ENCODE data around the gene ZNF846.
"Not testable (repeated sequence)": the region's sequence is repeated elsewhere in the genome, so short reads cannot be mapped to it uniquely, and the experiment has no call there.

Gene ZNF846

DNA sequence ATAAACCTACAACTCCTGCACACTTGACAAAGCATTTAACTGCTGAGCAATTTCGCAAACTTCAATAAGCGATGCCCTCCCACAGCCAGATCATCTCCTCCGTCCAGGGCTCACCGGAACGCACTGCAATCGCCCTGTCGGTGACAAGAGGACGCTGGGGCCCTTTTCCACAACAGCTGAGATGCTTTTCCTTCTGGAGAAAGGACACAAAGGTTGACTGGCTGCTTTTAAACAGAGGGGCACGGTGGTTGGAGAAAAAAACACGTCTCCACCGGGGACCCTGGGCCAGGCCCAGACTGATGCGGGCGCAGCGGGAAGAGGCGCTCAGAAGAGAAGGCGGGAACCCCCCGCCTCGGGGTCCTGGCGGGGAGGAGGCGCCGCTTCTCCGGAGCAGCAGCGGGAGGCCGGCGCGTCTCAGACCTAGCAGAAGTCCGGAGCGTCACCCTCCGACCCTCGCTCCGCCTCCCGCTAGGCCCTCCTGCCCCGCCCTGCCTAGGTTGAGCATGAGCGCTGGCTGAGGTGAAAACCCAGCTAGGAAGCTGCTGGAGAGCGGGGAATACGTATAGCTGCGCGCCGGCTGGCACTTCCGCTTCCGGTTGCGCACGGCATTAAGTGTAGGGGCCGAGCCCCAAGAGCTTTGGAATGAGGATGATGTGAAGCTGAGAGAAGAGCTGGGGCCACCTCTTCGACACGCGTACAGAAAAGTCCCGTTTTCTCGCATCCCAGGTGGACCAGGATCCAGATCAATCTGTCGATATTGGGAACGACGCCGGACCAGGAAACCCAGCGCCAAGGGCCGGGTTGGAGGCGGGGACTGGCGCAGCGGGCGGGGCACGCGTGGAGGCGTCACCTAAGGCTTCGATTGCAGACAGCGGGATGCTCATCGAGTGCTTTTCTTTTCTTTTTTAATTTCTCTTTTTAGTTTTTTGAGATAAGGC, at the start of gene ZNF846:
ZNF846 (minus strand) TSS at position 564 of the 938 bp plus-strand sequence. CDS start 3,788 bp downstream, outside the sequence.
- ATAC-seq (peak; percentile 100), DNase-seq (peak; percentile 93)
- Mint-ChIP-seq H3K27ac (peak within 1 kb of the TSS; percentile 98), H3K4me1 (peaks cover 12% of the 10 kb centered on the region), H3K36me3 (ENCODE audit: low read depth) (peaks cover 14% of the 10 kb centered on the region), H3K4me3 (peak within 1 kb of the TSS; percentile 97), H3K27me3 (no peaks in the 10 kb centered on the region), H3K9me3 (peaks cover 9% of the 10 kb centered on the region)

DNA sequence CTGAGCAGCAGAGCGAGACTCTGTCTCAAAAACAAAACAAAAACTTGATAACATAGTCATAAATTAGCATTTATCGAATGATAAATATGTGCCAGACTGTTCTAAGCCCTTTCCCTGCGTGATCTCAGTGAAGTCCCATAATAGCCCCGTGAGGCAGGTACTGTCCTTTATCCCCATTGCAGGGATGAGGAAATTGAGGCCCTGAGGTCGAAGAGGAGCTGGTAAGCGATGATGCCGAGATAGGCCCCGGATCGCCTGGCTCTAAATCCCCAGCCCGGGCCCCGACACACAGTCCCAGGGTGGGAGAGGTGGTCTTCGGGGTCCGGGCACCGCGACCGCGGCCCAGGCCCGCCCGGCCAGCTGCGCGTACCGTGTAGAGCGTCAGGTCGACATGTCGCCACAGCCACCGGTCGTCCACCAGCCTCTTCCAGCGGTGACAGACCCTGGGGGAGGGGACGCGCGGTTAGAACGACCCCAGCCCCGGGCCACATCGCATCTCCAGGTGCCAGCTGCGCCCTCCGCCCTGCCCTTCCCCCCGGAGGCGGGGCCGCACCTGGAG, 49.7 kb upstream of the ZNF846 start:
- H3K36me3 Mint-ChIP-seq (ENCODE audit: low read depth) = peaks cover 27% of the 10 kb centered on the region
- peak overlapping the region; percentile 88 for H3K4me3 Mint-ChIP-seq
- no peaks in the 10 kb centered on the region for H3K27me3 Mint-ChIP-seq
- ATAC-seq (no peak), DNase-seq (no peak)
- peak overlapping the region; percentile 88 for H3K27ac Mint-ChIP-seq
- H3K4me1 Mint-ChIP-seq = peaks cover 30% of the 10 kb centered on the region
- H3K9me3 Mint-ChIP-seq = peaks cover 6% of the 10 kb centered on the region

DNA sequence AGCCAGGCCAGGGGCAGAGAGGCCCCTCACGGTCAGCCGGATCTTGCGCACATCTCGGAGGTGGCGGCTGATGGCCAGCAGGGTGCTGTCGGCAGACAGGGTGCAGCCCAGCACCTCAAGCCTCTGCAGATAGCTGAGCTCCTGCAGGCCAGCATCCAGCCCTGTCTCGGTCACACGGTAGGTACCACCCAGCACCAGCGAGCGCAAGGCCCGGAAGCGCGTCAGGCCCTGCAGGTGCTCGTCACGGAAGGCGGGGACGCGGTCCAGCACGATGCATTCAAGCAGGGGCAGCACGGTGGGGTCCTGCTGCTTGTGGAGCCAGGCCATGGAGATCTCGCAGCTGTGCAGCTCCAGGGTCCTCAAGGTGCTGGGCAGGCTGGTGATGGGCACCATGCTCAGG, 42.6 kb upstream of the ZNF846 start:
- H3K4me1 Mint-ChIP-seq = peaks cover 22% of the 10 kb centered on the region
- no peak for DNase-seq
- H3K27ac Mint-ChIP-seq = no peak overlapping the region
- peaks cover under 1% of the 10 kb centered on the region for H3K9me3 Mint-ChIP-seq
- no peak overlapping the region for H3K4me3 Mint-ChIP-seq
- H3K36me3 Mint-ChIP-seq (ENCODE audit: low read depth) = peaks cover 34% of the 10 kb centered on the region
- no peak for ATAC-seq
- no peaks in the 10 kb centered on the region for H3K27me3 Mint-ChIP-seq

GRCh38 chr19:9808855-9809824, 40.6 kb upstream of the ZNF846 start:
- Mint-ChIP-seq H3K27me3 (no peaks in the 10 kb centered on the region), H3K4me3 (no peak overlapping the region), H3K27ac (peak overlapping the region; percentile 75), H3K4me1 (peaks cover 22% of the 10 kb centered on the region), H3K9me3 (no peaks in the 10 kb centered on the region), H3K36me3 (ENCODE audit: low read depth) (peaks cover 20% of the 10 kb centered on the region)
- ATAC-seq (no peak), DNase-seq (no peak)

GRCh38 chr19:9806803-9807202, 38.3 kb upstream of the ZNF846 start:
- Mint-ChIP-seq H3K4me1 (peaks cover 20% of the 10 kb centered on the region), H3K9me3 (no peaks in the 10 kb centered on the region), H3K36me3 (ENCODE audit: low read depth) (peaks cover 15% of the 10 kb centered on the region), H3K27ac (no peak overlapping the region), H3K4me3 (no peak overlapping the region), H3K27me3 (no peaks in the 10 kb centered on the region)
- no peak for DNase-seq
- ATAC-seq = no peak

DNA sequence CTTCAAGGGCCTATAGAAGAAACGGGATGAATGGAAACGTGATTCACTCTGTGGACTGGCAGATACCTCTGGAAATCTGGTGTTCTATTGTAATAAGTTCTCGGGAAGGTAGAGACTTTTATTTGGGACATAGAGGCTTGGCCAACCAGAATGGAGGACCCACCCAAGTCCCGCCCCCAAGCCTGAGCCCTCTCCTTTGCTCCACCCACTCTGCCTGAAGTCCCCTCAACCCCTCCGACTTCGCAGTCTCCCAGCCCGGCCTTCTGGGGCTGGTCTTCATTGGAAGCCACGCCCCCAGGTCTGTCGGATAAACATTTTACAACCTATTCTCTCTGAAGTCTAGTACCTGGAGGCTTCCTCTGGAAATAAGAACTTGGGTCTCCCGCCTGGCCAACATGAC, 33.4 kb upstream of the ZNF846 start:
- ATAC-seq = no peak
- no peak overlapping the region for H3K27ac Mint-ChIP-seq
- H3K9me3 Mint-ChIP-seq = no peaks in the 10 kb centered on the region
- H3K4me3 Mint-ChIP-seq = no peak overlapping the region
- no peak for DNase-seq
- no peaks in the 10 kb centered on the region for H3K27me3 Mint-ChIP-seq
- H3K4me1 Mint-ChIP-seq = peaks cover 4% of the 10 kb centered on the region
- no peaks in the 10 kb centered on the region for H3K36me3 Mint-ChIP-seq (ENCODE audit: low read depth)

GRCh38 chr19:9799162-9799561, 30.6 kb upstream of the ZNF846 start:
- Mint-ChIP-seq H3K4me3 (no peak overlapping the region), H3K4me1 (peaks cover 11% of the 10 kb centered on the region), H3K36me3 (ENCODE audit: low read depth) (no peaks in the 10 kb centered on the region), H3K27me3 (no peaks in the 10 kb centered on the region), H3K9me3 (no peaks in the 10 kb centered on the region), H3K27ac (no peak overlapping the region)
- ATAC-seq (no peak), DNase-seq (no peak)

DNA sequence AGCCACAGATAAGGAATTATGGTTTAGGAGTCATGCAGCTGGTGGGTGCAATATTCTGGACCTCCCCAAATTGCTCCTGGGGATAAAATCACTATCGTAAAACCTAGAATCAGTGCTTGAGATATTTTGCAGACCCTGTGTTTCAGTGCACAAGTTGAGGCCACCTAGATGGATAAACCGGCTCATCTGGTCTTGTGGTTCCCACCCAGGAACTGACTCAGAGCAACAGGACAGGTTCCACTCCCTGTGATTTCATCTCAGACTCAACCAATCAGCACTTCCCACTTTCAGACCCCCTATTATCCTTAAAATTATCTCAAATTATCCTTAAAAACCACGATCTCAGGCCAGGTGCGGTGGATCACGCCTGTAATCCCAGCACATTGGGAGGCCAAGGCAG, 29.3 kb upstream of the ZNF846 start:
- H3K4me1 Mint-ChIP-seq = peaks cover 17% of the 10 kb centered on the region
- no peaks in the 10 kb centered on the region for H3K36me3 Mint-ChIP-seq (ENCODE audit: low read depth)

DNA sequence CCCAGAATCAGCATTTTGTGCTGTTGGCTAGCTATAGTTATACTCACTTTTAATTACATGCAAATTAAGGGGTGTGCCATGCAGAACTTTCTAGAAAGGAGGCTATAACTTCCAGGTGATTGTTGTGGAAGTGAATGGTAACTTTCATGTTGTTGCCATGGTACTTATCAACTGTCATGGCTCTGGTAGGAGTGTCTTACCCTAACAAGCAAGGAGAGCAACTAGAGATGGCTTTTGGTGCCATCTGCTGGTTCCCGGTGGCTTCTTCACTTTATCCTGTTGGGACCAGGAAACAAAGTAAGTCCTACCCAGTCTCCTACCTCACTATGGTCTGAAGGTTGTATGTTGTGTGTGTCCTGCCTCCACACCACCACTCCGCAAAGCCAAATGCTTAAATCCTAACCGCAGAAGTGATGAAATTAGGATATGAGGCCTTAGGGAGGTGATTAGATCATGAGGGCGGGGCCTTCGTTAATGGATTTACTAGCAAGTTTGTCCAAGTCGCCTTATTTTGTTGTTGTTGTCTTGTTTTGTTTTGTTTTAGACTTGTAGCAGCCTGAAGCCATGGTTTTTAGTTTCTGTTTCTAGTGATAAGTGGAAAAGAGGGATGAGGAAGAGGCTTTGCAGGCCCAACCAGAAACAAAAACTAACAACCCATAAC, 27.7 kb upstream of the ZNF846 start:
- peak; percentile 79 for DNase-seq
- H3K27me3 Mint-ChIP-seq = no peaks in the 10 kb centered on the region
- H3K4me1 Mint-ChIP-seq = peaks cover 21% of the 10 kb centered on the region
- no peaks in the 10 kb centered on the region for H3K36me3 Mint-ChIP-seq (ENCODE audit: low read depth)
- no peak overlapping the region for H3K4me3 Mint-ChIP-seq
- H3K27ac Mint-ChIP-seq = no peak overlapping the region
- no peaks in the 10 kb centered on the region for H3K9me3 Mint-ChIP-seq
- peak; percentile 60 for ATAC-seq

More for the DNA sequence above, 29.3 kb upstream of the ZNF846 start:
- ATAC-seq = no peak
- Mint-ChIP-seq H3K27ac (no peak overlapping the region), H3K4me3 (no peak overlapping the region), H3K9me3 (no peaks in the 10 kb centered on the region), H3K27me3 (no peaks in the 10 kb centered on the region)
- DNase-seq = no peak

GRCh38 chr19:9793071-9793591, 24.6 kb upstream of the ZNF846 start:
- DNase-seq (peak; percentile 66), ATAC-seq (peak; percentile 26)
- peak overlapping the region; percentile 82 for H3K4me3 Mint-ChIP-seq
- no peaks in the 10 kb centered on the region for H3K36me3 Mint-ChIP-seq (ENCODE audit: low read depth)
- peak overlapping the region; percentile 71 for H3K27ac Mint-ChIP-seq
- peaks cover 32% of the 10 kb centered on the region for H3K4me1 Mint-ChIP-seq
- no peaks in the 10 kb centered on the region for H3K27me3 Mint-ChIP-seq
- no peaks in the 10 kb centered on the region for H3K9me3 Mint-ChIP-seq

- Mint-ChIP-seq H3K36me3 (ENCODE audit: low read depth) (no peaks in the 10 kb centered on the region), H3K27me3 (no peaks in the 10 kb centered on the region), H3K4me3 (peak overlapping the region; percentile 82), H3K27ac (peak overlapping the region; percentile 75), H3K9me3 (no peaks in the 10 kb centered on the region), H3K4me1 (peaks cover 32% of the 10 kb centered on the region)
- DNase-seq = peak; percentile 91
- peak; percentile 68 for ATAC-seq
These were observed 23.9 kb upstream of the ZNF846 start for GRCh38 chr19:9792206-9793070.

DNA sequence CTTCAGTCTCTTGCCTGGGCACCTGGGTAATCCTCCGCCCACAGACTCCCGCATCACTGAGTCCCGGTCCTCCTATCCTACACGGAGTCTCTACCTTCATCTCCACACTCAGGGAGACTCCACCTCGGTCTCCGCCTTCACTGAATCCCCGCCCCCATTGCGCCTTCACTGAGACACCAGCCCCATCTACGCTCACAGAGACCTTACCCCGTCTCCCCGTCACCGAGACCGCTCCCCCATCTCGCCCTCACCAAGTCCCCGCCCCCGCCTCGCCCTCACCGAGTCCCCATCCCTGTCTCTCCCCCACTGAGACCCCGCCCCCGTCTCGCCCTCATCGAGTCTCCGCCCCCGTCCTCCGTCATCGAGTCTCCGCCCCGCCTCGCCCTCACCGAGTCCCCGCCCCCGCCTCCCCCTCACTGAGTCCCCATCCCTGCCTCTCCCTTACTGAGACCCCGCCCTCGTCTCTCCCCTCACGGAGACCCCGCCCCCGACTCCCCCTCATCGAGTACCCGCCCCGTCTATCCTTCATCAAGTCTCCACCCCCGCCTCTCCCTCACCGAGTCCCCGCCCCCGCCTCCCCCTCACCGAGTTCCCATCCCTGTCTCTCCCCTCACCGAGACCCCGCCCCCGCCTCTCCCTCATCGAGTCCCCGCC, 23.1 kb upstream of the ZNF846 start:
- Mint-ChIP-seq H3K27ac (peak overlapping the region; percentile 84), H3K4me1 (peaks cover 33% of the 10 kb centered on the region), H3K9me3 (no peaks in the 10 kb centered on the region), H3K4me3 (peak overlapping the region; percentile 82), H3K27me3 (no peaks in the 10 kb centered on the region), H3K36me3 (ENCODE audit: low read depth) (no peaks in the 10 kb centered on the region)
- ATAC-seq = peak; percentile 72
- DNase-seq = peak; percentile 90

DNA sequence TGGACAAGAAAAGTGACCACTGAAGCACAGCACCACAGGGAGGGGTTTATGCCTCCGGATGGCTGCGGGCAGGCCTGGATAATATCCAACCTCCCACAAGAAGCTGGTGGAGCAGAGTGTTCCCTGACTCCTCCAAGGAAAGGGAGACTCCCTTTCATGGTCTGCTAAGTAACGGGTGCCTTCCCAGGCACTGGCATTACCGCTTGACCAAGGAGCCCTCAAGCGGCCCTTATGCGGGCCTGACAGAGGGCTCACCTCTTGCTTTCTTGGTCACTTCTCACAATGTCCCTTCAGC, 22.5 kb upstream of the ZNF846 start:
- not testable (repeated sequence) for H3K9me3 Mint-ChIP-seq; H3K27ac Mint-ChIP-seq; DNase-seq; H3K36me3 Mint-ChIP-seq (ENCODE audit: low read depth); H3K27me3 Mint-ChIP-seq; ATAC-seq
- H3K4me1 Mint-ChIP-seq = peaks cover 33% of the 10 kb centered on the region
- H3K4me3 Mint-ChIP-seq = peak overlapping the region; percentile 82
